ENCODE data around the gene TEAD2. TPM values are rescaled to one million over a fixed set of nuclear protein-coding genes. Genes with fewer than 3 reads are reported as not detected.

The TEAD2 gene
- total and polyA plus RNA-seq, 4 donors, result 17.7 to 48.8 (median 42.3) TPM

DNA sequence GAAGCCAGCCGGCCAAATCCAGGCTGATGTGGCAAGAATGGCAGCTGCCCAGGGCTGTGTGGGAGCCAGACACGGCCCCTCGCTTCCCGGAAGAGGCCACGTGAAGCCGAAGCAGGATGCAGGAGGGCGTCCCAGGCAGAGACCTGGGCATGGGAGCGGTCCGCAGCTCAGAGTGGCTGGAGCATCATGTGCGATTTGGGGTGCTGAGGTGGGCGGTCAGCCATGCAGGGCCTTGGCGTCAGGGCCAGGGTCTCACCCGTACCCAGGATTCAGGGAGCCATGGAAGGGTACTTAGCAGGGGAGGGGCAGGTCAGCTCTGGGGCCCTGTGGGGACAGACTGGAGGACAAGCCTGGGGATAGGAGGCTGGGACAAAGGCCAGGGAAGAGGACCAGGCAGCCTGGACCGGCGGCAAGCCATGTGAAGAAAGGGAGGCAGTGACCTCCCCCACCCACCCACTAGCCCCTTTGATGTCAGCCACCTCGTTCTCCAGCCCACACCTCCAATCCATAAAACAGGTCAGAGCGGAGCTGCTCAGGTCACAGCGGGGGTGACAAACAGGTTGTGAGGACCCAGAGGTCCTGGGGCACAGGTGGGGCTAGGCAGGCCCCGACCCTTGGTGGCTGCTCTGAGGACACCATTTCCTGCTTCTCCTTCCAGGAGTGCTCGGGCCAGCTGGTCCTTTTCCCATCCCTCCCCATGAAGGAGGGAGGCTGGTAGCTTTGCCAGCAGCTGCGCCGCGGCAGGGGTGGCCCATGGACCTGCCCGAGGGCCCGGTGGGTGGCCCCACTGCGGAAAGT, 28.1 kb upstream of the TEAD2 start:
- Histone ChIP-seq H3K27me3 (ENCODE audit: control insufficient read depth in 1 of 2, insufficient read depth in 2 of 2, low read length in 1 of 2) (no peaks in the 10 kb centered on the region), H3K4me1 (ENCODE audit: control insufficient read depth in 1 of 2, insufficient read depth in 2 of 2, low read length in 2 of 2) (no peaks in the 10 kb centered on the region), H3K4me3 (ENCODE audit: low read length in 2 of 2) (no peak overlapping the region), H3K36me3 (ENCODE audit: control insufficient read depth in 1 of 2, insufficient read depth in 2 of 2, low read length in 1 of 2) (no peaks in the 10 kb centered on the region), H3K27ac (ENCODE audit: low read depth in 1 of 2, low read length in 2 of 2) (no peak overlapping the region), H3K9me3 (ENCODE audit: control insufficient read depth, low read length) (no peaks in the 10 kb centered on the region)
- ATAC-seq (ENCODE audit: low FRiP score) (no peak), DNase-seq (no peak)
- whole genome bisulfite sequencing, 2 donors, result 59 to 62% methylated on average over 26 of the region's 26 CpGs
- intact Hi-C loops (cut with DNase I), result loop anchor here in 1 of 2 donors (2.0 to 10.0 kb wide), 2 partner anchors 52 to 154 kb away; no protein-coding TSS in a partner anchor

DNA sequence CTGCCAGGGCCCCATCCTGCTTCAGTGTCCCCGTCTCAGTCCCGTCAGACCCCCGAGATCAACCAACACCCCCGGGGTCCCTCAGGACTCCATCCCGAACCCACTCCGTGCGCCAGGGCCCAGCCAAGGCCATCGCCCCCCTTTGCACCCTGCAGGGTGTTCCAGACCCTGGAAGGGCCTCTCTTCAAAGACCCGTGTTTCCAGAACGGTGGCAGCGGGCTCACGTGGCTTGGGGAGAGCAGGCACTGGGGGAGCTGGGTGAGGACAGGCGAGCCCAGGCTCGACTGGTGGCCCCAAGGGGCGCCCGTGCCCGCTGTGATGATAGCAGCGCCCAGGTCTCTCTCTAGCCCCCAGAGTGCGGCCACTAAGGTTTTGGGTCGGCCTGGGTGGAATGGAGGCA, 27.2 kb upstream of the TEAD2 start:
- no peaks in the 10 kb centered on the region for H3K27me3 ChIP-seq (ENCODE audit: control insufficient read depth in 1 of 2, insufficient read depth in 2 of 2, low read length in 1 of 2)
- H3K4me1 ChIP-seq (ENCODE audit: control insufficient read depth in 1 of 2, insufficient read depth in 2 of 2, low read length in 2 of 2), result no peaks in the 10 kb centered on the region
- no peaks in the 10 kb centered on the region for H3K9me3 ChIP-seq (ENCODE audit: control insufficient read depth, low read length)
- WGBS, 2 donors, result 84 to 86% methylated on average over 20 of the region's 20 CpGs
- H3K36me3 ChIP-seq (ENCODE audit: control insufficient read depth in 1 of 2, insufficient read depth in 2 of 2, low read length in 1 of 2), result no peaks in the 10 kb centered on the region
- no peak overlapping the region for H3K4me3 ChIP-seq (ENCODE audit: low read length in 2 of 2)
- ATAC-seq (ENCODE audit: low FRiP score) (no peak), DNase-seq (no peak)
- H3K27ac ChIP-seq (ENCODE audit: low read depth in 1 of 2, low read length in 2 of 2), result no peak overlapping the region
- intact Hi-C loops (cut with DNase I), result no loop called here

DNA sequence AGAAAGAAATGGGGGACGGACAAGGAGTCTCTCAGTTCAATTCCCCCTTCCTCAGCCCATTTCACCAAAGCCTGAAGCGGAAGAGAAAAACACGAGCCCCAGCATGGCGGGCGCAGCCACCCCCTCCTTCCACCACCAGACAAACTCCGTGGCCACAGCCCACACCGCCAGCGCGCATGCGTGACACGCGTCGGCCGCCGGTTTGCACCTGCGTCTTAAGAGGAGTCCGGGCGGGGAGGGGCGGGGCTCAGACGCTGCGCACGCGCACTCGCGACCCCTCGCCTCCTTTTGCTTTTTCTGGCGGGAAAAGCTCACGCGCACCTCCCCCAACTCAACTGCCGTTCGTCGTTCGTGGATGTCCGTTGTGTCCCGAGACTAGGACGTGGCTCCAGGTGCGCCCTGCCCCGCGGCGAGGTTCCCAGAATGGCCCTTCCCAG, 25.7 kb upstream of the TEAD2 start, which contains the start of gene KASH5:
Gene KASH5 (plus strand): TSS at position 314 of the 437 bp plus-strand sequence. CDS start 2,635 bp downstream, outside the sequence.
- Histone ChIP-seq H3K27ac (ENCODE audit: low read depth in 1 of 2, low read length in 2 of 2) (no peak within 1 kb of the TSS), H3K27me3 (ENCODE audit: control insufficient read depth in 1 of 2, insufficient read depth in 2 of 2, low read length in 1 of 2) (no peaks in the 10 kb centered on the region), H3K36me3 (ENCODE audit: control insufficient read depth in 1 of 2, insufficient read depth in 2 of 2, low read length in 1 of 2) (no peaks in the 10 kb centered on the region), H3K9me3 (ENCODE audit: control insufficient read depth, low read length) (no peaks in the 10 kb centered on the region), H3K4me1 (ENCODE audit: control insufficient read depth in 1 of 2, insufficient read depth in 2 of 2, low read length in 2 of 2) (no peaks in the 10 kb centered on the region), H3K4me3 (ENCODE audit: low read length in 2 of 2) (no peak within 1 kb of the TSS)
- peak; percentile 90 to 92 for DNase-seq
- ATAC-seq (ENCODE audit: low FRiP score), result peak; percentile 77
- intact Hi-C loops (cut with DNase I), result no loop called here
- WGBS, 2 donors, result 35 to 57% methylated on average over 39 to 40 of the region's 40 CpGs

DNA sequence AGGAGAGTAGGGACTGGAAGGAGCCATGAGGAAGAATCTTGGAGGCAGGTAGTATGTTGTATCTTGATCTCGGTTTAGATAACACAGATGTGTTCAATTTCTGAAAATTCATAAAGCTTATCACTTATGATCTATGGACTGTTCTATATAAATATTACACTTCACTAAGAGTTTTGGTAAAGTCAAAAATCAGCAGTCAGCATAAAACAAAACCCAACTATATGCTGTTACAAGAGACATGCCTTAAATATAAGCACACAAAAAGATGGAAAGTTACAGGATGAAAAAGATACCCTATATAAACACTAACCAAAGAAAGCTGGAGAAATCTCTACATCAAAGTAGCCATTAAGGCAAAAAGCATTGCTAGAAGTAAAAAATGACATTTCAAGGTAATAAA, 21.4 kb upstream of the TEAD2 start:
- intact Hi-C loops (cut with DNase I), result no loop called here
- H3K4me1 ChIP-seq (ENCODE audit: control insufficient read depth in 1 of 2, insufficient read depth in 2 of 2, low read length in 2 of 2), result no peaks in the 10 kb centered on the region
- WGBS, 2 donors, result 40 to 46% methylated on average over 1 of the region's 1 CpG
- H3K36me3 ChIP-seq (ENCODE audit: control insufficient read depth in 1 of 2, insufficient read depth in 2 of 2, low read length in 1 of 2), result no peaks in the 10 kb centered on the region
- no peak overlapping the region for H3K27ac ChIP-seq (ENCODE audit: low read depth in 1 of 2, low read length in 2 of 2)
- DNase-seq, result no peak
- H3K27me3 ChIP-seq (ENCODE audit: control insufficient read depth in 1 of 2, insufficient read depth in 2 of 2, low read length in 1 of 2), result no peaks in the 10 kb centered on the region
- peaks cover 4% of the 10 kb centered on the region for H3K9me3 ChIP-seq (ENCODE audit: control insufficient read depth, low read length)
- H3K4me3 ChIP-seq (ENCODE audit: low read length in 2 of 2), result no peak overlapping the region
- no peak for ATAC-seq (ENCODE audit: low FRiP score)

DNA sequence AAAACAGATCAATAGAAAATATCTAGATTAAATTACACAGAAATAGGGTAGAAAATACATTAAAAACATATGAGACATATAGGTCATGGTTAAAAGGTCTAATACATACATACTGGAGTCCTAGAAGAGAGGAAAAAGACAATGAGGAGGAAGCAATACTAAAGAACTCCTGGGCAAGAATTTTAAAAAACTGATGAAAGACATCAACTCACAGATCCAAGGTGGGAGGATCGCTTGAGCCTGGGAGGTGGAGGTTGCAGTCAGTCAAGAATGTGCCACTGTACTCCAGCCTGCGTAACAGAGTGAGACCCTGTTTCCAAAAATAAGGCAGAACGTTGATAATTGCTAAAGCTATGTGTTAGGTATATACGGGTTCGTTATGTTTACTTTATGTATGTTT, 20.4 kb upstream of the TEAD2 start:
- Histone ChIP-seq H3K4me1 (ENCODE audit: control insufficient read depth in 1 of 2, insufficient read depth in 2 of 2, low read length in 2 of 2) (no peaks in the 10 kb centered on the region), H3K27me3 (ENCODE audit: control insufficient read depth in 1 of 2, insufficient read depth in 2 of 2, low read length in 1 of 2) (no peaks in the 10 kb centered on the region), H3K36me3 (ENCODE audit: control insufficient read depth in 1 of 2, insufficient read depth in 2 of 2, low read length in 1 of 2) (no peaks in the 10 kb centered on the region), H3K9me3 (ENCODE audit: control insufficient read depth, low read length) (peaks cover 4% of the 10 kb centered on the region), H3K4me3 (ENCODE audit: low read length in 2 of 2) (no peak overlapping the region), H3K27ac (ENCODE audit: low read depth in 1 of 2, low read length in 2 of 2) (no peak overlapping the region)
- DNase-seq (no peak), ATAC-seq (ENCODE audit: low FRiP score) (no peak)
- 85 to 90% methylated on average over 5 of the region's 5 CpGs for WGBS, 2 donors
- intact Hi-C loops (cut with DNase I), result no loop called here

DNA sequence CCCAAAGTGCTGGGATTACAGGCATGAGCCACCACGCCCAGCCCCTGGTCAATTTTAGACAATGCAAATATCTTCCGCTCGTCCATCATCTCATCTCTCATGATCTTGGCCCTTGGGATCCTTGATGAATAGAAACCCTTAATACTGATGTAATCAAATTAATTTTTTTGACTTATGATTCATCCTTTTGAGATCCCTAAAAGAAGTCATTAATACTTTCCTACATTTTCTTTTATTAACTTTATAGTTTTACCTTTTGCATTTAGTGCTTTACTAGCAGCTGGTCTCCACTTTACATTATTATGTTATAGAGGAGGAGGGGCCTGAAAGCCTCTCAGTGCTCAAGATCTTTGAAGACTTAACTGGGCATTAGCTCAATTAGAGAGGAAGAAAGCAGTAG, 18.2 kb upstream of the TEAD2 start:
- ATAC-seq (ENCODE audit: low FRiP score) (no peak), DNase-seq (no peak)
- WGBS, 2 donors, result 91 to 92% methylated on average over 3 of the region's 3 CpGs
- H3K4me1 ChIP-seq (ENCODE audit: control insufficient read depth in 1 of 2, insufficient read depth in 2 of 2, low read length in 2 of 2), result no peaks in the 10 kb centered on the region
- peaks cover 4% of the 10 kb centered on the region for H3K9me3 ChIP-seq (ENCODE audit: control insufficient read depth, low read length)
- no peaks in the 10 kb centered on the region for H3K36me3 ChIP-seq (ENCODE audit: control insufficient read depth in 1 of 2, insufficient read depth in 2 of 2, low read length in 1 of 2)
- no peak overlapping the region for H3K4me3 ChIP-seq (ENCODE audit: low read length in 2 of 2)
- H3K27ac ChIP-seq (ENCODE audit: low read depth in 1 of 2, low read length in 2 of 2), result no peak overlapping the region
- no peaks in the 10 kb centered on the region for H3K27me3 ChIP-seq (ENCODE audit: control insufficient read depth in 1 of 2, insufficient read depth in 2 of 2, low read length in 1 of 2)
- intact Hi-C loops (cut with DNase I), result no loop called here

DNA sequence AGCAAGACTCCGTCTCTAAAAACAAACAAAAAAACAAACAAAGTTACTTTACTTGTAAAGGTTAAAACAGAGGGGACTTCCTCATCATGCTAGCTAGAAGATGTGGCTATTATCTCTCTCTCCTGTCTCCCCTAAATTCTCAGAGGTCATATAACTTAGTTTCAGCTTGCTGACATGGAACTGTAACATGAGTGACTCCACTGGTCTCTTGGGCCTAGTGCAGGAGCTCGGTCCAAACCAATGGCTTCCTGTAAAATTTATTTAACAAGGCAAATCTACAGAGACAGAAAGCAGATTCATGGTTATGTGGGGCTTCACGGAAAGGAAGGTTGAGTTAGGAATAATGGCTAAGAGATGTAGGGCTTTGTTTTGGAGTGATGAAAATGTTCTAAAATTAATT, 16.3 kb upstream of the TEAD2 start:
- WGBS, 2 donors, result 72 to 79% methylated on average over 3 of the region's 3 CpGs
- Histone ChIP-seq H3K4me3 (ENCODE audit: low read length in 2 of 2) (no peak overlapping the region), H3K27ac (ENCODE audit: low read depth in 1 of 2, low read length in 2 of 2) (no peak overlapping the region), H3K27me3 (ENCODE audit: control insufficient read depth in 1 of 2, insufficient read depth in 2 of 2, low read length in 1 of 2) (no peaks in the 10 kb centered on the region), H3K9me3 (ENCODE audit: control insufficient read depth, low read length) (peaks cover 4% of the 10 kb centered on the region), H3K4me1 (ENCODE audit: control insufficient read depth in 1 of 2, insufficient read depth in 2 of 2, low read length in 2 of 2) (no peaks in the 10 kb centered on the region), H3K36me3 (ENCODE audit: control insufficient read depth in 1 of 2, insufficient read depth in 2 of 2, low read length in 1 of 2) (no peaks in the 10 kb centered on the region)
- ATAC-seq (ENCODE audit: low FRiP score), result no peak
- no peak for DNase-seq
- intact Hi-C loops (cut with DNase I), result no loop called here

DNA sequence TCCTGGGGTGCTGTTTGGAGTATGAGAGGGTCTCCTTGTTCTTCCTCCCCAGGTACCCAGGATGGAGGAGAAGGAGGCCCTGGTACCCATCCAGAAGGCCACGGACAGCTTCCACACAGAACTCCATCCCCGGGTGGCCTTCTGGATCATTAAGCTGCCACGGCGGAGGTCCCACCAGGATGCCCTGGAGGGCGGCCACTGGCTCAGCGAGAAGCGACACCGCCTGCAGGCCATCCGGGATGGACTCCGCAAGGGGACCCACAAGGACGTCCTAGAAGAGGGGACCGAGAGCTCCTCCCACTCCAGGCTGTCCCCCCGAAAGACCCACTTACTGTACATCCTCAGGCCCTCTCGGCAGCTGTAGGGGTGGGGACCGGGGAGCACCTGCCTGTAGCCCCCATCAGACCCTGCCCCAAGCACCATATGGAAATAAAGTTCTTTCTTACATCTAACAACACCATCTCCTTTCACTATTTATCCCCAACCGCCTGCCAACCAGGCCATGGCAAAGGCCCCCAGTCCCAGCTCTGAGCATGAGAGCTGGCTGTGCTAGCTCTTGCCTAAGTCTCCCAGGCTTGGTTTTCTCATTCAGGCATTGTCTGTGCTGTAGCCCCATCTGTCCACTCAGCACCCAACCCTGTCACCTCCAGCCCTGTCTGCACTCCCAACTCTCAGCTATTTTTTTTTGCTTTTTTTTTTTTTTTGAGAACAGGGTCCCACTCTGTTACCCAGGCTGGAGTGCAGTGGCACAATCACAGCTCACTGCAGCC, 12.6 kb upstream of the TEAD2 start:
- ATAC-seq (ENCODE audit: low FRiP score) (no peak), DNase-seq (no peak)
- intact Hi-C loops (cut with DNase I), result no loop called here
- no peaks in the 10 kb centered on the region for H3K4me1 ChIP-seq (ENCODE audit: control insufficient read depth in 1 of 2, insufficient read depth in 2 of 2, low read length in 2 of 2)
- H3K36me3 ChIP-seq (ENCODE audit: control insufficient read depth in 1 of 2, insufficient read depth in 2 of 2, low read length in 1 of 2), result no peaks in the 10 kb centered on the region
- no peak overlapping the region for H3K4me3 ChIP-seq (ENCODE audit: low read length in 2 of 2)
- H3K27me3 ChIP-seq (ENCODE audit: control insufficient read depth in 1 of 2, insufficient read depth in 2 of 2, low read length in 1 of 2), result no peaks in the 10 kb centered on the region
- peaks cover 7% of the 10 kb centered on the region for H3K9me3 ChIP-seq (ENCODE audit: control insufficient read depth, low read length)
- 86 to 92% methylated on average over 16 of the region's 16 CpGs for WGBS, 2 donors
- no peak overlapping the region for H3K27ac ChIP-seq (ENCODE audit: low read depth in 1 of 2, low read length in 2 of 2)

All from aorta (tissue), 5 donors.